A549 (cell line): ENCODE data around the gene KIF1A. TPM values are rescaled to one million over a fixed set of nuclear protein-coding genes. Genes with fewer than 3 reads are reported as not detected.

Source experiments
- ATAC-seq, 2 experiments: fragments of 200-7000 bp in 1 of 2; fragments of >200 bp in 1 of 2; cut with Nextera tagmentation in 1 of 2; cut with Tn5 transposase in 1 of 2; 3 replicates each; pipeline versions ENCODE4 v1.8.0 to v1.9.1; 2018 to 2020; ENCODE audit warnings: mild to moderate bottlenecking in 1 of 2, moderate library complexity in 1 of 2
- CTCF ChIA-PET: fragments of 300-600 bp; sonication (Branson Sonifier 250); formaldehyde crosslinking; extraction: SDS; loops from one replicate; lab custom pipeline; 2021; ENCODE audit warnings: antibody characterized with exemption, inconsistent platforms; lab: Yijun Ruan, JAX
- POLR2A ChIA-PET: fragments of 350-600 bp; formaldehyde crosslinking; extraction: SDS; loops from one replicate; lab custom pipeline; 2021; ENCODE audit warnings: antibody characterized with exemption, inconsistent platforms; lab: Yijun Ruan, JAX
- DNase-seq, 2 experiments: peaks; one replicate each; pipeline versions ENCODE4 v3.0.0 to v3.0.0-alpha.2; 2011 to 2016; ENCODE audit warnings: low read depth in 1 of 2, low spot score in 1 of 2
- FAIRE-seq: peaks from 2 replicates; lab custom pipeline; 2011; peaks lifted over from hg19 to GRCh38; lab: Jason Lieb, UNC
- H3K27ac ChIP-seq, 2 experiments: fragments of >200 bp; sonication (Bioruptor Twin); formaldehyde crosslinking; 3 replicates each; pipeline ENCODE4 v1.5.1; 2016 to 2017
- H3K4me1 ChIP-seq: fragments of >200 bp; sonication (Bioruptor Twin); formaldehyde crosslinking; 3 replicates; pipeline ENCODE4 v1.6.1; 2016
- H3K4me2 ChIP-seq: fragments of >200 bp; sonication (Bioruptor Twin); formaldehyde crosslinking; 3 replicates; pipeline ENCODE4 v1.6.1; 2016
- H3K4me3 ChIP-seq: fragments of >200 bp; sonication (Bioruptor Twin); formaldehyde crosslinking; 3 replicates; pipeline ENCODE4 v1.5.1; 2016
- H3K9me3 ChIP-seq: fragments of >200 bp; sonication (Bioruptor Twin); formaldehyde crosslinking; 3 replicates; pipeline ENCODE4 v1.6.1; 2016
- BHLHE40 ChIP-seq: IDR thresholded peaks from 2 replicates; pipeline ENCODE4 v1.6.1; 2012; ENCODE audit warnings: low read depth, low read length, inconsistent platforms
- CBX2 ChIP-seq: fragments of 200-600 bp; sonication (generic); IDR thresholded peaks from 2 replicates; pipeline ENCODE4 v1.6.1; 2016; ENCODE audit warnings: low read depth, mild to moderate bottlenecking, borderline replicate concordance
- CBX8 ChIP-seq: fragments of 200-600 bp; sonication (generic); IDR thresholded peaks from 2 replicates; pipeline ENCODE4 v1.6.1; 2016
- EHMT2 ChIP-seq: fragments of 200-600 bp; sonication (generic); IDR thresholded peaks from 2 replicates; pipeline ENCODE4 v1.6.1; 2016; ENCODE audit warnings: antibody characterized with exemption, low read depth, mild to moderate bottlenecking, moderate library complexity
- FOXS1 ChIP-seq: fragments of 250-450 bp; sonication (Bioruptor Pico); IDR thresholded peaks from 2 replicates; pipeline ENCODE4 v1.5.0; 2020; ENCODE audit warnings: mild to moderate bottlenecking, moderate library complexity
- GATA3 ChIP-seq: IDR thresholded peaks from 2 replicates; pipeline ENCODE4 v1.6.1; 2012; ENCODE audit warnings: borderline replicate concordance
- HOXA7 ChIP-seq: fragments of 250-450 bp; sonication (Bioruptor Pico); IDR thresholded peaks from 2 replicates; pipeline ENCODE4 v1.5.0; 2020; ENCODE audit warnings: mild to moderate bottlenecking, moderate library complexity
- HOXB13 ChIP-seq: fragments of 250-450 bp; sonication (Bioruptor Pico); IDR thresholded peaks from 2 replicates; pipeline ENCODE4 v1.5.0; 2020; ENCODE audit warnings: low read depth, mild to moderate bottlenecking, moderate library complexity
- NFE2L2 ChIP-seq: fragments of 150-350 bp; conservative IDR thresholded peaks from 2 replicates; pipeline ENCODE4 v1.6.1; 2014; ENCODE audit warnings: low read length
- NR3C1 ChIP-seq: fragments of >200 bp; sonication (Bioruptor Twin); formaldehyde crosslinking; IDR thresholded peaks from 3 replicates; pipeline ENCODE4 v1.6.1; 2017
- POLR2AphosphoS2 ChIP-seq: conservative IDR thresholded peaks from 2 replicates; pipeline ENCODE4 v1.6.1; 2012; ENCODE audit warnings: low read length, improper control_type of control experiment, inconsistent platforms
- RARB ChIP-seq: fragments of 250-450 bp; sonication (Bioruptor Pico); IDR thresholded peaks from 2 replicates; pipeline ENCODE4 v1.8.0; 2021; ENCODE audit warnings: mild to moderate bottlenecking, moderate library complexity
- REST ChIP-seq: fragments of 200-600 bp; sonication (generic); IDR thresholded peaks from 2 replicates; pipeline ENCODE4 v1.6.1; 2016; ENCODE audit warnings: antibody characterized with exemption, mild to moderate bottlenecking, moderate library complexity
- RFX5 ChIP-seq: fragments of 450-650 bp; IDR thresholded peaks from 2 replicates; pipeline ENCODE4 v1.7.1; 2014; ENCODE audit warnings: antibody characterized with exemption, mild to moderate bottlenecking, moderate library complexity
- RNF2 ChIP-seq: fragments of 200-600 bp; sonication (generic); IDR thresholded peaks from 2 replicates; pipeline ENCODE4 v1.6.1; 2016; ENCODE audit warnings: low read depth, mild to moderate bottlenecking, antibody characterized with exemption, moderate library complexity, borderline replicate concordance
- SREBF2 ChIP-seq: fragments of 450-650 bp; IDR thresholded peaks from 2 replicates; pipeline ENCODE4 v1.6.1; 2014; ENCODE audit warnings: mild to moderate bottlenecking, moderate library complexity
- USF2 ChIP-seq: fragments of 450-650 bp; IDR thresholded peaks from 2 replicates; pipeline ENCODE4 v1.6.1; 2014; ENCODE audit warnings: antibody characterized with exemption
- ZNF302 ChIP-seq: fragments of 250-450 bp; sonication (Bioruptor Pico); IDR thresholded peaks from 2 replicates; pipeline ENCODE4 v1.9.0; 2021; ENCODE audit warnings: inconsistent platforms, mild to moderate bottlenecking, moderate library complexity
- WGBS: methylation state at CpG from one replicate; pipeline ENCODE4 v1.1.6; 2017; ENCODE audit errors: missing lambda C conversion rate; 5-methylcytosine and 5-hydroxymethylcytosine counted together
- polyA plus RNA-seq, 4 experiments: library from polyadenylated mRNA; depleted of rRNA in 3 of 4; stranded (reverse); fragments of >200 nt; fragmentation: RNase III in 1 of 4; extraction: RNeasy Plus Mini Kit Qiagen cat#74134 plus additional on column Dnase treatment in 1 of 4; gene quantifications; 2 replicates in 3 of 4; 3 replicates in 1 of 4; pipeline ENCODE4 v1.2.3, GENCODE V29; 2011 to 2017
- TF ChIP-seq, protein P1 (sequence below): fragments of 150-350 bp; IDR thresholded peaks from 2 replicates; pipeline ENCODE4 v1.6.1; 2014; ENCODE audit warnings: low read depth, mild to moderate bottlenecking, low read length
- TF ChIP-seq, protein P2 (sequence below): fragments of 250-450 bp; sonication (Bioruptor Pico); IDR thresholded peaks from 2 replicates; pipeline ENCODE4 v1.5.0; 2020; ENCODE audit warnings: low read depth, mild to moderate bottlenecking, moderate library complexity
- TF ChIP-seq, protein P3 (sequence below): IDR thresholded peaks from 2 replicates; pipeline ENCODE4 v1.6.1; 2012; ENCODE audit warnings: low read depth, borderline replicate concordance
- TF ChIP-seq, protein P4 (sequence below): fragments of >200 bp; sonication (Bioruptor Twin); formaldehyde crosslinking; IDR thresholded peaks from 3 replicates; pipeline ENCODE4 v1.5.1; 2016

The KIF1A gene
- polyA plus RNA-seq, 2 of the 4 experiments (the other 2 are of a cell fraction): 0.28 to 0.50 TPM

DNA sequence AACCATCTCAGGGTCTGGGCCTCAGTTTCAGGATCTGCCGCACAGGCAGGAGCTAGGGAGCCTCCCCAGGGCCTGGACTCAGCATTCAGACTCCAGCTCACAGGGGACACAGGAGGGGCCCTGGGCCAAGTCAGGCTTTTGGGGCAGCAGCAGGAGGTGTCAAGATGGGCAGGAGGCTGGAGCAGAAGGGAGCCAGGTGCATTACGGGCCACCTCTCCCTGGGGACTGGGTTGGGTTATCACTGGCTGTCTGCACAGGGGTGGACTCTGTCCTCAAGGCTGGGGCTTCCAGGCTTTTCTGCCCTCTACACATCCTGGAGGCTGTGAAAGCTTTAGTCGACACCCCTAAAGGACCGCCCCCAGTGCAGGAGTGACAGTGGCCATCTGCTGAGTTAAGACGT, 108.3 kb downstream of the KIF1A start (continued):
- TF ChIP-seq FOXS1: no peak
- TF ChIP-seq SREBF2: no peak
- TF ChIP-seq NR3C1: no peak
- no peak for TF ChIP-seq RNF2
- TF ChIP-seq HOXA7: no peak
- no peak for TF ChIP-seq RFX5
- no peak for TF ChIP-seq GATA3
- TF ChIP-seq ZNF302 (CRISPR knock-in tag): no peak

- H3K4me2 ChIP-seq: no peak overlapping the region
- WGBS: 70% methylated on average over 9 of the region's 9 CpGs
- ATAC-seq (no peak), DNase-seq (no peak), FAIRE-seq (no peak)
- H3K4me1 ChIP-seq: no peaks in the 10 kb centered on the region
- H3K4me3 ChIP-seq: no peak overlapping the region
- CTCF ChIA-PET: interaction anchor here (0.6 to 1.4 kb wide), 4 partner anchors 9 to 196 kb away, joined by 3 to 4 read pairs (median 3); no protein-coding TSS in a partner anchor
- no peak overlapping the region for H3K27ac ChIP-seq
- no peaks in the 10 kb centered on the region for H3K9me3 ChIP-seq
- TF ChIP-seq HOXB13 (CRISPR knock-in tag): no peak
- TF ChIP-seq, protein P1, sequence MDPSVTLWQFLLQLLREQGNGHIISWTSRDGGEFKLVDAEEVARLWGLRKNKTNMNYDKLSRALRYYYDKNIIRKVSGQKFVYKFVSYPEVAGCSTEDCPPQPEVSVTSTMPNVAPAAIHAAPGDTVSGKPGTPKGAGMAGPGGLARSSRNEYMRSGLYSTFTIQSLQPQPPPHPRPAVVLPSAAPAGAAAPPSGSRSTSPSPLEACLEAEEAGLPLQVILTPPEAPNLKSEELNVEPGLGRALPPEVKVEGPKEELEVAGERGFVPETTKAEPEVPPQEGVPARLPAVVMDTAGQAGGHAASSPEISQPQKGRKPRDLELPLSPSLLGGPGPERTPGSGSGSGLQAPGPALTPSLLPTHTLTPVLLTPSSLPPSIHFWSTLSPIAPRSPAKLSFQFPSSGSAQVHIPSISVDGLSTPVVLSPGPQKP: no peak
- TF ChIP-seq, protein P2, sequence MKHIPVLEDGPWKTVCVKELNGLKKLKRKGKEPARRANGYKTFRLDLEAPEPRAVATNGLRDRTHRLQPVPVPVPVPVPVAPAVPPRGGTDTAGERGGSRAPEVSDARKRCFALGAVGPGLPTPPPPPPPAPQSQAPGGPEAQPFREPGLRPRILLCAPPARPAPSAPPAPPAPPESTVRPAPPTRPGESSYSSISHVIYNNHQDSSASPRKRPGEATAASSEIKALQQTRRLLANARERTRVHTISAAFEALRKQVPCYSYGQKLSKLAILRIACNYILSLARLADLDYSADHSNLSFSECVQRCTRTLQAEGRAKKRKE (CRISPR knock-in tag): no peak
- TF ChIP-seq CBX2: no peak
- TF ChIP-seq NFE2L2: no peak
- no peak for TF ChIP-seq USF2
- no peak for TF ChIP-seq REST
- TF ChIP-seq BHLHE40: no peak
- TF ChIP-seq, protein P3, sequence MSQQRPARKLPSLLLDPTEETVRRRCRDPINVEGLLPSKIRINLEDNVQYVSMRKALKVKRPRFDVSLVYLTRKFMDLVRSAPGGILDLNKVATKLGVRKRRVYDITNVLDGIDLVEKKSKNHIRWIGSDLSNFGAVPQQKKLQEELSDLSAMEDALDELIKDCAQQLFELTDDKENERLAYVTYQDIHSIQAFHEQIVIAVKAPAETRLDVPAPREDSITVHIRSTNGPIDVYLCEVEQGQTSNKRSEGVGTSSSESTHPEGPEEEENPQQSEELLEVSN: no peak
- TF ChIP-seq CBX8: no peak
- no peak for TF ChIP-seq POLR2AphosphoS2
- TF ChIP-seq RARB (CRISPR knock-in tag): no peak
- TF ChIP-seq, protein P4, sequence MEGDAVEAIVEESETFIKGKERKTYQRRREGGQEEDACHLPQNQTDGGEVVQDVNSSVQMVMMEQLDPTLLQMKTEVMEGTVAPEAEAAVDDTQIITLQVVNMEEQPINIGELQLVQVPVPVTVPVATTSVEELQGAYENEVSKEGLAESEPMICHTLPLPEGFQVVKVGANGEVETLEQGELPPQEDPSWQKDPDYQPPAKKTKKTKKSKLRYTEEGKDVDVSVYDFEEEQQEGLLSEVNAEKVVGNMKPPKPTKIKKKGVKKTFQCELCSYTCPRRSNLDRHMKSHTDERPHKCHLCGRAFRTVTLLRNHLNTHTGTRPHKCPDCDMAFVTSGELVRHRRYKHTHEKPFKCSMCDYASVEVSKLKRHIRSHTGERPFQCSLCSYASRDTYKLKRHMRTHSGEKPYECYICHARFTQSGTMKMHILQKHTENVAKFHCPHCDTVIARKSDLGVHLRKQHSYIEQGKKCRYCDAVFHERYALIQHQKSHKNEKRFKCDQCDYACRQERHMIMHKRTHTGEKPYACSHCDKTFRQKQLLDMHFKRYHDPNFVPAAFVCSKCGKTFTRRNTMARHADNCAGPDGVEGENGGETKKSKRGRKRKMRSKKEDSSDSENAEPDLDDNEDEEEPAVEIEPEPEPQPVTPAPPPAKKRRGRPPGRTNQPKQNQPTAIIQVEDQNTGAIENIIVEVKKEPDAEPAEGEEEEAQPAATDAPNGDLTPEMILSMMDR: no peak
- TF ChIP-seq EHMT2: no peak
- no peak for TF ChIP-seq HOXA7
- TF ChIP-seq, all 56 proteins: peak for 0
- POLR2A ChIA-PET: no interaction called here
Observed at GRCh38 chr2:240711296-240711695, 108.7 kb downstream of the KIF1A start.
